H9 (cell line): Measurements from ENCODE around the gene PITHD1. TPM values are rescaled to one million over a fixed set of nuclear protein-coding genes. Genes with fewer than 3 reads are reported as not detected.
A peak's percentile ranks its signal among the peaks of the same experiment; 100 is the strongest.

Experiments
- DNase-seq: peaks from one replicate; pipeline ENCODE4 v3.0.0-alpha.2; 2017
- H2AFZ ChIP-seq: one replicate; pipeline ENCODE4 v1.6.1; 2013; ENCODE audit warnings: mild to moderate bottlenecking, low read length, control low read depth, moderate library complexity
- H2AK5ac ChIP-seq: 2 replicates; pipeline ENCODE4 v1.6.1; 2013; ENCODE audit warnings: low read length, control low read depth, mixed read lengths; ENCODE audit not compliant: insufficient read length
- H2BK120ac ChIP-seq: one replicate; pipeline ENCODE4 v1.6.1; 2013; ENCODE audit warnings: low read depth, mild to moderate bottlenecking, low read length, control low read depth, inconsistent platforms; ENCODE audit not compliant: poor library complexity, severe bottlenecking
- H2BK12ac ChIP-seq: 2 replicates; pipeline ENCODE4 v1.6.1; 2013; ENCODE audit warnings: low read length, control low read depth, mixed read lengths, low read depth; ENCODE audit not compliant: insufficient read length
- H2BK15ac ChIP-seq: 2 replicates; pipeline ENCODE4 v1.6.1; 2013; ENCODE audit warnings: low read depth, low read length, control low read depth
- H2BK20ac ChIP-seq: one replicate; pipeline ENCODE4 v1.6.1; 2013; ENCODE audit warnings: low read depth, mild to moderate bottlenecking, low read length, control low read depth, inconsistent platforms; ENCODE audit not compliant: poor library complexity, severe bottlenecking
- H2BK5ac ChIP-seq: 2 replicates; pipeline ENCODE4 v1.6.1; 2013; ENCODE audit warnings: low read length, control low read depth, mixed read lengths; ENCODE audit not compliant: insufficient read length
- H3K14ac ChIP-seq: 2 replicates; pipeline ENCODE4 v1.6.1; 2013; ENCODE audit warnings: low read length, control low read depth; ENCODE audit not compliant: insufficient read depth
- H3K18ac ChIP-seq: 2 replicates; pipeline ENCODE4 v1.6.1; 2013; ENCODE audit warnings: low read depth, mild to moderate bottlenecking, mixed read lengths, low read length, control low read depth; ENCODE audit not compliant: insufficient read length
- H3K23ac ChIP-seq: 2 replicates; pipeline ENCODE4 v1.6.1; 2013; ENCODE audit warnings: low read length, control low read depth, mixed read lengths, low read depth; ENCODE audit not compliant: insufficient read length
- H3K23me2 ChIP-seq: 2 replicates; pipeline ENCODE4 v1.6.1; 2013; ENCODE audit warnings: low read depth, mild to moderate bottlenecking, mixed read lengths, low read length, control low read depth; ENCODE audit not compliant: insufficient read length, poor library complexity, severe bottlenecking
- H3K27ac ChIP-seq: 2 replicates; pipeline ENCODE4 v1.5.1; 2013; ENCODE audit warnings: low read length, control low read depth, mixed read lengths, low read depth; ENCODE audit not compliant: insufficient read length
- H3K27me3 ChIP-seq: 2 replicates; pipeline ENCODE4 v1.6.1; 2013; ENCODE audit warnings: low read length, control low read depth, inconsistent platforms; ENCODE audit not compliant: insufficient read depth
- H3K4ac ChIP-seq: 2 replicates; pipeline ENCODE4 v1.6.1; 2013; ENCODE audit warnings: low read depth, mild to moderate bottlenecking, control low read depth, inconsistent platforms, low read length, moderate library complexity
- H3K4me1 ChIP-seq: 2 replicates; pipeline ENCODE4 v1.6.1; 2013; ENCODE audit warnings: low read length, control low read depth, inconsistent platforms; ENCODE audit not compliant: insufficient read depth
- H3K4me2 ChIP-seq: 2 replicates; pipeline ENCODE4 v1.6.1; 2013; ENCODE audit warnings: low read length, control low read depth, mixed read lengths; ENCODE audit not compliant: insufficient read length, insufficient read depth
- H3K56ac ChIP-seq: 2 replicates; pipeline ENCODE4 v1.6.1; 2013; ENCODE audit warnings: low read depth, mild to moderate bottlenecking, mixed read lengths, low read length, control low read depth; ENCODE audit not compliant: insufficient read length
- H3K79me1 ChIP-seq: 2 replicates; pipeline ENCODE4 v1.6.1; 2013; ENCODE audit warnings: low read depth, mild to moderate bottlenecking, moderate library complexity, low read length, control low read depth, inconsistent platforms; ENCODE audit not compliant: insufficient read depth, poor library complexity, severe bottlenecking
- H3K79me2 ChIP-seq: 2 replicates; pipeline ENCODE4 v1.6.1; 2013; ENCODE audit warnings: low read length, control low read depth, inconsistent platforms; ENCODE audit not compliant: insufficient read depth
- H3K9ac ChIP-seq: 2 replicates; pipeline ENCODE4 v1.6.1; 2013; ENCODE audit warnings: low read length, control low read depth, mixed read lengths; ENCODE audit not compliant: insufficient read length; ENCODE audit errors: extremely low read depth
- H3K9me3 ChIP-seq: one replicate; pipeline ENCODE4 v1.6.1; 2013; ENCODE audit warnings: low read depth, low read length, inconsistent platforms; ENCODE audit not compliant: control insufficient read depth
- H3T11ph ChIP-seq: one replicate; pipeline ENCODE4 v1.6.1; 2013; ENCODE audit warnings: mild to moderate bottlenecking, low read length, control low read depth, inconsistent platforms
- H4K20me1 ChIP-seq: one replicate; pipeline ENCODE4 v1.6.1; 2013; ENCODE audit not compliant: control insufficient read depth, insufficient read length, insufficient read depth
- H4K5ac ChIP-seq: 2 replicates; pipeline ENCODE4 v1.6.1; 2013; ENCODE audit warnings: low read depth, mild to moderate bottlenecking, mixed read lengths, low read length, control low read depth; ENCODE audit not compliant: insufficient read length
- H4K8ac ChIP-seq: replicated peaks from 2 replicates; pipeline ENCODE4 v1.6.1; 2013; ENCODE audit warnings: low read length, control low read depth, mixed read lengths, low read depth; ENCODE audit not compliant: insufficient read length
- H4K91ac ChIP-seq: 2 replicates; pipeline ENCODE4 v1.6.1; 2013; ENCODE audit warnings: low read depth, mild to moderate bottlenecking, moderate library complexity, mixed read lengths, low read length, control low read depth; ENCODE audit not compliant: insufficient read length
- H3K27ac Mint-ChIP-seq, 3 experiments: 2 replicates in 2 of 3; 3 replicates in 1 of 3; pipeline ENCODE4 v1.8.0; 2020 to 2021; ENCODE audit warnings: mixed read lengths in 3 of 3, mild to moderate bottlenecking in 1 of 3, moderate library complexity in 1 of 3
- H3K27me3 Mint-ChIP-seq: 2 replicates; pipeline ENCODE4 v1.8.0; 2021; ENCODE audit warnings: low read depth, mild to moderate bottlenecking, moderate library complexity, mixed read lengths
- H3K36me3 Mint-ChIP-seq, 3 experiments: 2 replicates in 2 of 3; 3 replicates in 1 of 3; pipeline ENCODE4 v1.8.0; 2020 to 2021; ENCODE audit warnings: low read depth in 3 of 3, mixed read lengths in 3 of 3; ENCODE audit not compliant: insufficient read depth in 1 of 3
- H3K4me1 Mint-ChIP-seq, 2 experiments: 2 replicates each; pipeline ENCODE4 v1.8.0; 2020; ENCODE audit warnings: mixed read lengths in 2 of 2
- H3K4me3 Mint-ChIP-seq, 2 experiments: 2 replicates in 1 of 2; 3 replicates in 1 of 2; pipeline ENCODE4 v1.8.0; 2020 to 2021; ENCODE audit warnings: mild to moderate bottlenecking in 2 of 2, mixed read lengths in 2 of 2, moderate library complexity in 1 of 2
- H3K9me3 Mint-ChIP-seq, 2 experiments: 2 replicates in 1 of 2; 3 replicates in 1 of 2; pipeline ENCODE4 v1.8.0; 2020; ENCODE audit warnings: mild to moderate bottlenecking in 2 of 2, mixed read lengths in 2 of 2, moderate library complexity in 1 of 2
- CTCF ChIP-seq: fragments of 200-600 bp; sonication (generic); conservative IDR thresholded peaks from 3 replicates; pipeline ENCODE4 v1.8.0; 2021; ENCODE audit warnings: antibody characterized with exemption, mild to moderate bottlenecking
- WGBS: extraction: QIAGEN DNeasy Blood & Tissue Kit; methylation state at CpG from one replicate; pipeline ENCODE4 v1.1.7; 2013; ENCODE audit warnings: missing lambda C conversion rate, low lambda C conversion rate, mixed read lengths; ENCODE audit not compliant: insufficient read length; ENCODE audit errors: extremely low coverage; 5-methylcytosine and 5-hydroxymethylcytosine counted together
- total RNA-seq: library from RNA; stranded (reverse); gene quantifications from 2 replicates; pipeline ENCODE4 v1.2.1, GENCODE V29; 2021

Gene PITHD1
- total RNA-seq, 1 experiment from 2014 or later: 92.0 TPM

DNA sequence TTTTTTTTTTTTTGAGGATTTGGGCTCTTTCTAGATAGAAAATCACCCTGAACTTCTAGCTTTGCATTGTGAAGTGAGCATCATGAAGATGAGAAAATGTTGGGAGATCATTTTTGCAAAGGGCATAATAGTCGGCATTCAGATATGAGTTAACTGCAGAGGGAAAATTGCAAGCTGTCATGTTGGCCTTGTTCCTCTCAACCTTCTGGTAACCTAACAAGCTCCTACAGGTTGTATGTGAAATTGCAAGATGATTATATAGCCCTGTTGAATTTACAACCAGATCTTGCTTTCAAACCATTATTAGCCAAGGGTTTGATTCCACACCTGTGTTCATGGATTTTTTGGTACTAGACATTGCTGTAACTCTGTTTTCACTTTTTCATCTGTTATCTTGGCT is 32.7 kb upstream of the PITHD1 start:
- no peak overlapping the region for H2BK120ac ChIP-seq
- H4K8ac ChIP-seq: no peak overlapping the region
- Mint-ChIP-seq H3K36me3 (peaks cover 9 to 25% (median 17%) of the 10 kb centered on the region in 3 experiments; a peak in 6 of 7 replicates), H3K4me3 (peak overlapping the region in 1 of 2 experiments; percentile 92; a peak in 4 of 5 replicates), H3K27me3 (no peaks in the 10 kb centered on the region; the same call in 1 of the 2 replicates), H3K4me1 (peaks cover 18 to 19% of the 10 kb centered on the region in 2 experiments), H3K9me3 (no peaks in the 10 kb centered on the region; a peak in 1 of 5 replicates), H3K27ac (no peak overlapping the region; a peak in 1 of 7 replicates)
- DNase-seq: no peak
- no peaks in the 10 kb centered on the region for H3K79me1 ChIP-seq
- peaks cover 13% of the 10 kb centered on the region for H3K23me2 ChIP-seq
- no peak overlapping the region for H2BK15ac ChIP-seq
- H2BK5ac ChIP-seq: no peak overlapping the region
- H3T11ph ChIP-seq: no peak overlapping the region
- H3K27me3 ChIP-seq: no peaks in the 10 kb centered on the region
- H3K9me3 ChIP-seq: no peaks in the 10 kb centered on the region
- no peaks in the 10 kb centered on the region for H3K4me1 ChIP-seq
- no peak overlapping the region for H2BK20ac ChIP-seq
- no CpG with 5 or more reads among the region's 1 CpG for WGBS
- no peaks in the 10 kb centered on the region for H4K20me1 ChIP-seq
- H4K91ac ChIP-seq: no peak overlapping the region
- H3K27ac ChIP-seq: no peak overlapping the region
- no peak overlapping the region for H3K23ac ChIP-seq
- H2BK12ac ChIP-seq: no peak overlapping the region
- H3K79me2 ChIP-seq: peaks cover 21% of the 10 kb centered on the region
- H3K4ac ChIP-seq: no peak overlapping the region
- H3K18ac ChIP-seq: no peak overlapping the region
- no peak overlapping the region for H3K14ac ChIP-seq
- no peak overlapping the region for H3K56ac ChIP-seq
- no peak overlapping the region for H3K4me2 ChIP-seq
- no peak overlapping the region for H2AK5ac ChIP-seq
- H2AFZ ChIP-seq: no peak overlapping the region
- no peak overlapping the region for H4K5ac ChIP-seq
- peak; percentile 50 for TF ChIP-seq CTCF
- no peak overlapping the region for H3K9ac ChIP-seq
